GM18868 (cell line): ENCODE results near the gene ZNF580.

ENCODE experiments used
- ATAC-seq: cut with Tn5 transposase; IDR thresholded peaks from one replicate; pipeline ENCODE4 v1.9.1; 2021; ENCODE audit warnings: mild to moderate bottlenecking, moderate library complexity; ENCODE audit not compliant: unreplicated experiment

Gene ZNF580

DNA sequence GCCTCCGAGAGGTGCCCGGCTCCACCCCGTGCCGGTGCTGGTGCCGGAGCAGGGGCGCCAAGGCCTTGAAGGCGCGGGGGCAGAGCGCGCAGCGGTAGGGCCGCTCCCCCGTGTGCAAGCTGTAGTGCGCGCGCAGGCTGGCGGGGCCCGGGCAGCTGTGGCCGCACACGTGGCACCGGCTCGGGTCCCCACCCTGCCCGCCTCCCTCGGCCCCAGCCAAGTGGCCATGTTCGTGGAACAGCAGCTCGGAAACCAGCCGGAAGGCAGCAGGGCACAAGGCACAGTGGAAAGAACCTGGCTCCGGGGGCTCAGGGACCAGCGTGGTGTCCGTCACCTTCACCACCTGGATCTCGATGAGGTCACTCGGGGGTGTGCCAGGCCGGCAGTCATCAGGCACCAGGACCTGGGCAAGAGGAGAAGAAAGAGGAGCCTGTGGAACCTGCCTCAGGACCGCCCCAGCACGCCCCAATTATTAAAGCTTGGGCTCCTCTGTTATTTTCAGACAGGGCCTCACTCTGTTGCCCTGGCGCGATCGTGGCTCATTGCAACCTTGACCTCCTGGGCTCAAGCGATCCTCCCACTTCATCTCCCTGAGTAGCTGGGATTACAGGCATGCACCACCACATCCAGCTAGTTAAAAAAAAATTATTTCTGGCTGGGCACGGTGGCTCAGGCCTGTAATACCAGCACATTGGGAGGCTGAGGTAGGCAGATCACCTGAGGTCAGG, 18.4 kb upstream of the ZNF580 start:
- ATAC-seq: no peak

DNA sequence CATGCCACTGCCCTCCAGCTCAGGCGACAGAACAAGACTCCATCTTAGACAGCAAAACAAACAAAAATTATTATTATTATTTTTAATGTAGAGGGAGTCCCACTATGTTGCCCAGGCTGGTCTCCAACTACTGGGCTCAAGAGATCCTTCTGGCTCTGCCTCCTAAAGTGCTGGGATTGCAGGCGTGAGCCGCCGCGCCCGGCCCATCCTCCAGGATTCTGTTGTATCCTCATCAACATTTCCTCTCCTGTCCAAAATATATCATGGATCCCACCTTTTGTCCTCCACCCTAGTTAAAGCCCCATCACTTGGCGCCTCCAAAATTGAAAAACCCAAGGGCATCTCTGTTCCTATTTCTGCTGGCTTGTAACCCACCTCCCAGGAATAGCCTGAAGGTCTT, 17.7 kb upstream of the ZNF580 start:
- no peak for ATAC-seq

DNA sequence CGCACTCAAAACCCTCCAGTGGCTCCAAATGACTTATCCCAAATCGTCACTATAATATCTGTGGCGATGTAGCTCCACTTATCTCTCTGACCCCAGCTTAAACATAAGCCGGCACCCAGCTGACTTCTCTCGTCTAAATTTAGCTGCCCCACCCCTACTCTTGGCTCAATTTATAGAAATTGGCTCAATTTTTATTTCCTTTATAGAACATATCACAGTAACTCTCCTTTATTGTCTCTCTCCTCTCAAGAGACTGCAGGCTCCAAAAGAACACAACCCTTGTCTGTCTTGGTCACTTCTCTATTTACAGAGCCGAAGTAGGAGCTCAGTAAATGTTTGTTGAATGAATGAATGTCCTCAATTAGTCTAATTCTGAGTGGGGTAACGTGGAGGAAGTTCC, 17.2 kb upstream of the ZNF580 start:
- no peak for ATAC-seq

DNA sequence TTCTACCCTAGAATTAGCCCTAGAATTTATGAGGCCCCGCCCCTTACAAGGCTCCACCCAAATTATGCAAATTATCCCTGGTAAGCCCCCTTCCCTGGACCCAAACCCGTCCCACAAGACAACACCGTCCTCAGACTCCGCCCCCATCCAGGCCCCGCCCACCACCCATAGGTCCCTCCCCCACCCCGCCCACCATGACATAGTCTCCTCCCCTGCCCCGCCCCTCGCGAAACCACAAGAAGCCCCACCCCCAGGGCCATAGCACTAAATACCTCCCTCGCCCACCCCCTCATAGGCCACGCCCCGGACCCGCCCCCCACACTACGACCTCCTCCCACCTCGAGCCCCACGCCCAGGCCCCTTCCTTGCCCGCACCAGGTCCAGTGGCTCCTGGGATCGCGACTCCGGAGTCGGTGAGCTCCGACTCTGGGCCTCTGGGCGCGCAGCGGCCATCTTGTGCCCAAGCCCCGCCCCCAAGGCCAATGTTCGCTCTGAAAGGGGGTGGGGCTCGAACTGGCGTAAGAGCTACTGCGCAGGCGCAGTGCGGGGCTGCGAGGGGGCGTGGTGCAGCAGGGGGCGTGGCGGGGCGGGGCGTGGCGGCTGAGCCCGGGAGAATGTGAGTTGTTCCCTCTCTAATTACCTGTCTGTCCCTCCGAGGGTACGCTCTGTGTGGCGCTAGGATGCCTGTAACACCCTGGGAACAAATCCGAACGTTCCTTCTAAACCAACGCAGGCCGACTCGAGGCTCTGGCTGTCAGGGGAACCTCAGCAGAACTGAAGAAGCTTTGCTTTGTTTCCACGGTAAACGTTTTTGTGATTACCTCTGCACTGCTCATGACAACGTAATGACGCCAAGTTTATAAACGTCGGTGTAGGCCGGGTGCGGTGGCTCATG, 16.4 kb upstream of the ZNF580 start, which contains the start of gene ZNF784:
Gene ZNF784, minus strand, starts transcription at position 458 of the 895 bp plus-strand sequence. Its CDS starts 5 bp downstream, at position 453.
- no peak for ATAC-seq

DNA sequence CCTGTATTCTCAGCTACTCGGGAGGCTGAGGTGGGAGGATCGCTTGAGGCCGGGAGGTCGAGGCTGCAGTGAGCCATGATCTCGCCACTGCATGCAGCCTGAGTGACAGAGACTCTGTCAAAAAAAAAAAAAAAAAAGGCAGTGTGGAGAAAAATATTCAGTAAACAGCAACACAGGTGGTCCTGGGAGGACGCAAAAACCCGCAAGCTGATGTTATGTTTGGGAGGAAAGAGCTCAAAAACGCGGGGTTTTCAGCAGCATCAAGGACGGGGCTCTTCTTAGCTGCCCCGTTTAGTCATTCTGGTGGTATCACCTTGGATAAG, 15.8 kb upstream of the ZNF580 start:
- no peak for ATAC-seq

DNA sequence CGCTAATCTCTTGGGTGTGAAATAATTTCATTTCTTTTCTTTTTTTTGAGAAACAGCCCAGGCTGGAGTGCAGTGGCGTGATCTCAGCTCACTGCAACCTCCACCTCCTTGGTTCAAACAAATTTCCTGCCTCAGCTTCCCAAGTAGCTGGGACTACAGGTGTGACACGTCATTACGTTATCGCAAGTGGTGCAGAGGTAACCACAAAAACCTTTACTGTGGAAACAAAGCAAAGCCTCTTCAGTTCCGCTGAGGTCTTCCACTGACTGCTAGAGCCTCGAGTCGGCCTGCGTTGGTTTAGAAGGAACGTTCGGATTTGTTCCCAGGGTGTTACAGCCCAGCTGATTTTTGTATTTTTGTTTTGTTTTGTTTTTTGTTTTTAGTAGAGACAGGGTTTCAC, 14.5 kb upstream of the ZNF580 start:
- no peak for ATAC-seq

DNA sequence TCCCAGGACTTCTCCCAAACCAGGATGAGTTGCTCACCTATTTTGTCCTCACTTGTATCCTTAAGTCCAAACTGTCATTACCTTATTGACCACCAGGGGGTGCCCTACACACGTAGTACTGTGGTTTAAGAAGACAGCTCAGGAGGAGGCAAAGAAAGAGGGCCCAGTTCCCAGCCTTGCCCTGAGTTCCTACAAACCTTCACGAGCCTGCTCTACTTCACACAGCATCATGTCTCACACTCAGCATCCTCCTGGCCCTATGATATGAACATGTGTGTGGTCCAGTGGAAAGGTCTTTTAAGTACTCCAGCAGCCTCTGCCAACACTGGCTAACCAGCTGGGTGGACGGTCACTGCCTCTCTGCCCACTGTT, 8.4 kb upstream of the ZNF580 start:
- peak; percentile 44 for ATAC-seq

DNA sequence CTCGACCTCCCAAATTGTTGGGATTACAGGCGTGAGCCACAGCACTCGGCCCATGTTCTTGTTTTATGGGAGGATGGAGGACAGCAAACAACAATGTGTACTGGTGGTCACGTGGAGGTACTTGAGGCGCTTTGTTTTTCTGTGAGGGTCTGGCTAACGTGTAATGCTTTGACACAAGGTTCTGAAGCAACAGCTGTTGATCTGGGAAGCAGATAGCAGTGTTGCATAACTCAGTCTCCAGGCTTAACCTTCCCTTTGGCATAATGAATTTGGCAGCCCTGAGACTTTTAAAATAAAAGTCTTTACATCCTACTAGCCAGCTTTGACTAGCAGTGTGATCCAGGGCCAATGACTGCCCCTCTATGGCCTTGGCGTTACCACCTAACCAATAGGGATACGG, 6.9 kb upstream of the ZNF580 start:
- ATAC-seq: no peak

DNA sequence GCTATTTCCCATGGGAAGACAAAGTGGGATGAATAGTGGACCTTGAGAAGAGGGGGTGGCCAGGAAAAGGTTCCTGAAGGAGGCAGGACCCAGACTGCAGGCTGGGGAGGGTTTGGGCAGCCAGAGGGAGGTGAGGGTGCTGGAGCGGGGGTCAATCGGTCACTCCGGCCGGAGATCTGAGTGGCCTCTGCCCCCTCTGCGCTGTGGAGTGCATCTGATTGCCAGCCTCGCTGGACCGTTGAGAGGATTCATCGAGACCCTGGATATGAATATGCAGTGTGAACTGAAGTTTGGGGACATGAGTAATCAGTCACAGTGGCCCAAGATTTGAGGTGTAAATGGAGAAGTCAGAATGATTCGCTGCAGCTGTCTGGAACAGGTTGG, 5.5 kb upstream of the ZNF580 start:
- no peak for ATAC-seq

DNA sequence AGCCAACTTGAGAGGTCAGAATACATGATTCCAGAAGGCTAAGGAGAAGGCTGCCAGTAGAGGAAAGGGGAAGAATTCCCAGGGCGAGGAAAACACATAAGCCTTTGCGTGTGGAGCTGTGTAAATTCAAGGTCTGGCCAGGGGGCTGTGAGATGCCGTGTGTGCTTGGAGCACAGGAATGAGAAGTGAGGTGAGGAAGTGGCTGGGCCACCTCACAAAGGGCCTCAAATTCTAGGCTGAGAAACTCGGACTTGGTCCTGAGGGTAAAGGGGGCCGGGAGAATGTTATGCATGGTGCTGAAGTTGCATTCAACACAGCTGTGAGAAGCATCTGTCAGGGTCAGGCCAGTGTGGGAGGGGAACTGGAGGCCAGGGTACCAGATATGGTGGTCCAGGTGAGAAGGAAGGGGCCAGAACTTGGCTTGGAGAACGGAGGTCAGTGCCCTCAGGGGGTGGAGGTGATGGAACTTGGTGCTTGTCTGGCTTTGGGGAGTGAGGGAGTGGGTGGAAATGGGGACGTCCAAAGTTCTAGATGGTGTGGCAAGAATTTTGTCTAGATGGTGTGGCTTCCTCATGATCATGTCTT, 4.9 kb upstream of the ZNF580 start:
- no peak for ATAC-seq

DNA sequence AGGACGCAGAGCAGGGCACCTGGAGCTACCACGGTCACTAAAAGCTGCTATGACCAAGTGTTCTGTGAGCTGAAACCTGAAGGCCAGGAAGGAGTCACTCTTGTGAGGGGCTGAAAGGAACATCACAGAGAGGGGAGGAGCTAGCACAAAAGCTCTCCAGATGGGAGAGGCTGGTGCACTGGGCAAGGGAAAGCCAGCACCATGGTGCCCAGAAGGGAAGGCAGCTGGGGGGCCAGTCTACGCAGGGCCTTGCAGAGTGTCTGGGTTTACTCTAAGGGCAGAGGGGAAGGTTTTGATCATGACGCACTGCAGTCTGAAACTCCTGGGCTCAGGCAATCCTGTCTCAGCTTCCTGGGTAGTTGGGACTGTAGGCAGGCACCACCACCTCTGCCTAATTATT, 4.1 kb upstream of the ZNF580 start:
- ATAC-seq: no peak

DNA sequence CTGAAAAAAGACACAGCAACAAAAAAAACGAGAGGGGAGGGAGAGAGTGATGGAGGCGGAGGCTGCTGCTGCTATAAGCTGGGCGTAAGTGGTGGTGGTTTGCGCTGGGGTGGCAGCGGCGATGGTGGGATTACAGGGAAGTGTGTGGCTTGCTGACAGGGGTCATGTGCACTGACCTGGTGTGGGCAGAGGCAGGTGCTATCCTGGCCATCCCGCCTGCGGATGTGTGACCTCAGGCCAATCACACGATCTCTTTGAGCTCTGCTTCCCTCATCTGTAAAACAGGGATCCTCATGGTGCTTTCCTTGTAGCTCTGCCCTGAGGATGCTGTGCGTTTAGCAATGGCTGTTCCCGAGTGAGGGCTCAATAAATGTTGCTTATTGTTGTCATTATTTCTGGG, 3.3 kb upstream of the ZNF580 start:
- ATAC-seq: no peak

DNA sequence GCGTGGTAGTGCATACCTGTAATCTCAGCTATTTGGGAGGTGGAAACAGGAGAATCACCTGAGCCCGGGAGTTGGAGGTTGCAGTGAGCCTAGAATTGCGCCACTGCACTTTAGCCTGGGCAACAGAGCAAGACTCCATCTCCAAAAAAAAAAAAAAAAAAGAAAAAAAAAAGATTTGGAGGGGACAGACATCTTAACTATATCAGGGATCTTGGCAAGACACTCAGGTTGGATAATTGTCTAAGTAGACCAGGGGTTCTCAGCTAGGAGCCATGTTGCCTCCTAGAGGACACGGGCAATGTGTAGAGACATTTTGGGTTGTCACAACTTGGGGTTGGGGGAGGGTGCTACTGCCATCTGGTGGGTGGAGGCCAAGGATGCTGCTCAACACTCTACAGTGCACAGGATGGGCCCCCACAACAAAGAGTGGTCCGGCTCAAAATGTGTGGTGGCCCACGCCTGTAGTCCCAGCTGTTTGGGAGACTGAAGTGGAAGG, 1.9 kb upstream of the ZNF580 start:
- no peak for ATAC-seq

DNA sequence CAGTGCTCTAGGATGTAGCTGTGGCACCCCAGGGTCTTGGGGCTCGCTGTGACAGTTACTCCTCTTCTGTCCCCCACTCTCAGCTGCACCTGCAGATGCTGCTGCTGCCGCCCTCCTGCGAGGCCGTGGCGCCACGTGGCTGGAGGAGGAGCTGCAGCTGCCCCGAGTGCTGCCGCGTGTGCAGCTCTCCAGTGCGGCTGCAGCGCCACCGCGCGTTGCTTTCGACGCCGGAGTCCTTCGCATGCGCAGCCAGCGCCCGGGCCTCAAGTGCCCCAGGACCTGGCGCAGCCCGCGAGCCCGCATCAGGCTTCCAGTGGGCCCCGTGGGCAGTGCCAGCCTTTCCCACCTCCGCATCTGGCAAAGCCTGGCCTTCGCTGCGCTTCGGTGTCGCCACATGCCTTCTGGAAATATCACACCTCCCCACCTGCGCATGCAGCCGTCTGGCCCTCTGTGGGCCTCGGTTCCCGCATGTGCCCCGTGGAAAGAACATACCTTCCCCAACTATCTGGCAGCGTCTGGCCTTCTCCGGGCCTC, 692 bp upstream of the ZNF580 start:
- ATAC-seq: no peak

DNA sequence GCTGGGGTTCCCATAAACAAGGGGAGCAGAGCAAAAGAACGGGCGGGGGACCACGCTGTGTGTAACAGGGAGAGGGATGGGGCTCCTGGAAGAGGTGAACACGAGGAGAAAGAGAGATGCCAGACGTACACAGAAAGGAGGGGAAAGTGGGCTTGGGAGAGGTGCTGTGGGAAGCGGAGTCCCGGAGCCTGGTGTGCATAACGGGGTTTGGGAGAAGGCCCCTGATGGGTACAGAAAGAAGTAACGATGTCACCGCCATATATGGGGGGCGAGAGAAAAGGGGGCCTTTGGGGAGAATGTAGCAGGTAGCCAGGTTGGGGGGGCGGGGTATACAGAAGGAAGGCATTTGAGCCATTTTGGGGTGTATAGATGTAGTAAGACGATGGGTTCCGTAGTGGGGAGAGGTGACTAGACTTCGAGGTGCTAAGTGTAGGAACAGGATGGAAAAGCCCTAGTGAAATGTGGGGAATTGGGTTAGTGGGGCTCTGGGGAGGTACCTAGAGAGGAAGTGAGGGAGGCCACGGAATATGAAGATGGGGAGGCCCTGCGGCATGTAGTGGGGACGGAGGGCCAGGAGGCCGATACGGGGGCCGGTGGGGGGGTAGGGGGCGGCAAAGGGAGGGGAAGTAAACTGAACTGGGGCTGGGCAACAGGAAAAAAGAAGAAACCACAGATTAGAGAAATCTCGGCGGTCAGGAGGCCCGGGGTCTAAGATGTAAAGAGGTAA, 787 bp downstream of the ZNF580 start:
- ATAC-seq: no peak

DNA sequence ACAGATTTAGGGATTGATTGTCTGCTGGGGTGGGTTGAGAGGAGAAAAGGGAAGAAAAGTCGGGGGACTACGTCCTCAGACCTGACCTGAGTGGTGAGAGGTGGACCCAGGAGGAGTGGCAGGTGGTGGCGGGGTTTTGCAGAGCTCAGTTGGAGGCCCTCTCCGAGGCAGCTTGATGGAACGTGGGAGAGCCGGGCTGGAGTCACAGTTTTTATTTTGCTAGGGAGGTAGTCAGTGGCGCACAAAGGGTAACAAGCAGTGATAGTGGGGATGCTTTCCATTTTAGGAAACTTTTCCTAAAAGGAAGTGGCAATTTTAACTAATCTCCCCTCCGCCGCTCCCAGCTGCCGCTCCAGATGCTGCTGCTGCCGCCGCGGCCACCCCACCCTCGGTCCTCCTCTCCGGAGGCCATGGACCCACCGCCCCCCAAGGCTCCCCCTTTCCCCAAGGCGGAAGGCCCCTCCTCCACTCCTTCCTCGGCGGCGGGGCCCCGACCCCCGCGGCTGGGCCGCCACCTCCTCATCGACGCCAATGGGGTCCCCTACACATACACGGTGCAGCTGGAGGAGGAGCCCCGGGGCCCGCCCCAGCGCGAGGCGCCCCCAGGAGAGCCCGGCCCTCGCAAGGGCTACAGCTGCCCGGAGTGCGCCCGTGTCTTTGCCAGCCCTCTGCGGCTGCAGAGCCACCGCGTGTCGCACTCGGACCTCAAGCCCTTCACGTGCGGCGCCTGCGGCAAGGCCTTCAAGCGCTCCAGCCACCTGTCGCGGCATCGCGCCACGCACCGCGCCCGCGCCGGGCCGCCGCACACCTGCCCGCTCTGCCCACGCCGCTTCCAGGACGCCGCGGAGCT, 1.6 kb downstream of the ZNF580 start:
- no peak for ATAC-seq

DNA sequence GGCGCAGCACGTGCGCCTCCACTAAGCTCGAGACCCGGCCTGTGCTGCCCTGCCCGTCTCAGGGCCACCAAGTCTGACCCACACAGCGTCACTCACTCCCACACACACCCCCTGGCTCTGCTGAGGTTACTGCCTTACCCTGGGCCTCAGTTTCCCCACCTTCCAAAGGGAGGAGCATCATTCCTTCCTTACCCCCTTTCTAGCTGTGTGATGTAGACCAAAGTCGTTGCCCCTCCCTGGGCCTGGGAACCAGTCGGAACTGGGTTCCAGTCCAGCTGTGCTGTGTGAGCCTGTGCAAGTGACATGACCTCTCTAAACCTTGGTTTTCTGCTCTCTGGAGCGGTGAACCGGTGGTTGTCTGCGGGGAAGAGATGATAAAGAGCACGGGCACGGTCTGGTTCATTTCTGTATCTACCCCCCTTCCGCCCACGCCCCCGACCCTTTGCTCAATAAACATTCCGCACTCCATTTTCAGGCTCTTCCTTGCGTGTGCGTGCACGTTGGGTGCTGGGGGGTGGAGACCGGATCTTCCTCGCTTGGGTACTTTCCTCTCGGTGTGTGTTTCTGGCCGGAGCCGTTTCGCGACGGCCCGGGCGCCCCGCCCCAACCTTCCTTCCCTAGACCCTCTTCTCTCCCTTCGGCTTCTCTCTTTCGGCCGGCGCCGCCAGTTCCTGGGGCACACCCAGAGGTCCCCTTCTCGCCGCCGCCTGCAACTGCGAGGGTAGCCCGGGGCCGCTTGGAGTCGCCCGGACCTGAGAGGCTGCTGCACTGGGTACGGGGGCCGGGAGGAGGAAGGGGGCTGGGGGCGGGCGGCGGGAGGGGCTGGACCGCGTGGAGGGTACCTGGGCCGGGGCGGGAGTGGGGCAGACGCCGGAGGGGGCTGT, 2.4 kb downstream of the ZNF580 start, which contains the start of gene ZNF581:
Gene ZNF581, plus strand, starts transcription at position 647 of the 884 bp plus-strand sequence. CDS start 923 bp downstream, outside the sequence.
- ATAC-seq: peak; percentile 27

DNA sequence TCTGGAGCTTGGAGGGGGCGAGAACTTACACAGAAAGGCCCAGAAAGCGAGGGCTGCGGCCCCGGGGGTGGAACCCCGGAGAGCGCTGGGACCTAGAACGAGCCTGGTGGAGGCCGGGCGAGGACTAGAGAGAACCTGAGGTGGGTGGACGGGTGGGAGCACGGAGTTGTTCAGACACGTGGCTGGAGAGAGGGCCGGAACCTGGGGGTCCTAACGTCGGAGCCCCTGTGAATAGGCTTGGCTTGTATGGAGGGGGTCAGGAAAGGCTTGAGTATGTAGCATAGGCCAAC, 3.0 kb downstream of the ZNF580 start:
- no peak for ATAC-seq

DNA sequence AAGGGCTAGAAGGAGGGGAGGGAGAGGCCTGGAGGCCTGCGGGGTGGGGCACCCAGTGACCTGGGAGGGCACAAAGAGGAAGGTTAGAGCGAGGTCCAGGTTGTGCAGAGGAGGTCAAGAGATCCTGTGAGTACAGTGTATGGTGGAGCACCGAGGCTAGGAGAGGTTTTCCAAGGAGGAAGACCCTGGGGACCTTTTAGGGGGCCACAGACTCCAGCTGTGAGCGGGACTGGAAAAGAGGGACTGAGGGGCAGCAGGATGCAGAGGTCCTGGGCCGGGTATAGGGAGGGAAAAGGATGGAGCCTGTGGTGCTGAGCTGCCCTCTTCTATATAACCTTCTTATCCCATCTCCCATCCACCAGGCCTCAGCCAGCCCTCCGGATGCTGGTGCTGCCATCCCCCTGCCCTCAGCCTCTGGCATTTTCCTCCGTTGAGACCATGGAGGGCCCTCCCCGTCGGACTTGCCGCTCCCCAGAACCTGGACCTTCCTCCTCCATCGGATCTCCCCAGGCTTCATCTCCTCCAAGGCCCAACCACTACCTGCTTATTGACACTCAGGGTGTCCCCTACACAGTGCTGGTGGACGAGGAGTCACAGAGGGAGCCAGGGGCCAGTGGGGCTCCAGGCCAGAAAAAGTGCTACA, 3.5 kb downstream of the ZNF580 start:
- ATAC-seq: no peak
